ENCODE results near the gene RPTOR. TPM values are rescaled to one million over a fixed set of nuclear protein-coding genes. Genes with fewer than 3 reads are reported as not detected.
"Not testable (repeated sequence)": the region's sequence is repeated elsewhere in the genome, so short reads cannot be mapped to it uniquely, and the experiment has no call there.

Gene RPTOR
- total RNA-seq, 1 experiment from 2014 or later: 9.1 TPM

DNA sequence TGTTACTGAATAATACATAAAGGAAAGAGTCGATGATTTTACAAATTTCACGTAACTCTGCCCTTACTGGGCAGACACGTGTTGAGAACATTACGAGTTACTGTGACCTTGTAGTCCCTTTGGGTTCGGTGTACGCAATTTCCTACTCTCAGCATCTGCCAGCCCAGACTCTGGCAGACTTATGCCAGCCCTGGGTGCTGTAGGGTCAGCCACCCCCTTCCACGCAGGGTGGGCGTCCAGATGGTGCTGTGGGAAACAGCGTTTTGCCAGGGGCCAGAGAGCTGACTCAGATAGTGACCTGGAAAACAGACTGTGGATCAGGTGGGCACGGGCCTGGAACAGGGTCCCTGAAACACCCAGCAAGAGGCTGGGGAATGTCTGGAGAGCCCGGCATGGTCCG lies 148.9 kb downstream of the RPTOR start:
- DNase-seq (ENCODE audit: low read depth): no peak

DNA sequence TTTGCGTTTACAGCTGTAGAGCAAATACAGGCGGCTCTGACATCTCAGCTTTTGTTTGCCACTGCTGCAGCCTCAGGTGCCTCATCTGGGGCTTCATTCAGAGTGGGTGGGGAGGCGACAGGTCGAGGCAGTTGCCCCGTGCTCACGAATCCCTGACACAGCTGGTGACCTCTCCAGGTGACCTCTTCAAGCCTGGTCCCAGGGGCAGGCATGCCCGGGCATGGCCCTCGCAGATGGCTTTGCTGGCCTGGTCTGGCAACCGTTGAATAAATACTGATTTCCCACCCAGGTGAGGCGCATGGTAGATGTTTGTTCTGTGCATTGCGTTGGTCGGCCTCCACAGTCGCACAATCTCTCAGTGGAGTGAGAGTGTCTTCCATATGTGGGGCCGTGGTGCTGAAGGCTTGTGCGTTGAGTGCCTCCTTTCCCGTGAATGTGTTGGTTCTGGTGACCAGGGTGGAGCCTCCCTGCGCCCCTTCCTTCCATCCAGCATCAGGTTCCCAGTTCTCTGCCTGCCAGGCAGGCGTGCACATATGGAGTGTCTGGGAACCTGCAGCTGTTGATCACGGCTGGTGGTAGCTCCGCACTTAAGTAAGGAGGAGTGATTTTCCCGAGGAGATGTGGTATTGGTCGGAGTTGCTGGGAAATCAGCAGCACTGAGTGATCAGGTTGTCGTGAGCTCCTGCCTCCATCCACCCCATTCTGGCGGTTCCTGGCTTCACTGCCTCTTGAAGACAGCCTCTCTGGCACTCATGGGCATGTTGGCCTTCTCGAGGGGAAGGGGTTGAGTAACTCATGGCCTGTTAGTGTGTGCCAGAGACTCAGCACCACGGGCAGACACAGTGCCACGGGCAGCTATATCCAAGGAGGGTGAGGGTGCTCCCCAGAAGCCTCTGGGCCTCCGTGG lies 149.7 kb downstream of the RPTOR start:
- no peak for DNase-seq (ENCODE audit: low read depth)

DNA sequence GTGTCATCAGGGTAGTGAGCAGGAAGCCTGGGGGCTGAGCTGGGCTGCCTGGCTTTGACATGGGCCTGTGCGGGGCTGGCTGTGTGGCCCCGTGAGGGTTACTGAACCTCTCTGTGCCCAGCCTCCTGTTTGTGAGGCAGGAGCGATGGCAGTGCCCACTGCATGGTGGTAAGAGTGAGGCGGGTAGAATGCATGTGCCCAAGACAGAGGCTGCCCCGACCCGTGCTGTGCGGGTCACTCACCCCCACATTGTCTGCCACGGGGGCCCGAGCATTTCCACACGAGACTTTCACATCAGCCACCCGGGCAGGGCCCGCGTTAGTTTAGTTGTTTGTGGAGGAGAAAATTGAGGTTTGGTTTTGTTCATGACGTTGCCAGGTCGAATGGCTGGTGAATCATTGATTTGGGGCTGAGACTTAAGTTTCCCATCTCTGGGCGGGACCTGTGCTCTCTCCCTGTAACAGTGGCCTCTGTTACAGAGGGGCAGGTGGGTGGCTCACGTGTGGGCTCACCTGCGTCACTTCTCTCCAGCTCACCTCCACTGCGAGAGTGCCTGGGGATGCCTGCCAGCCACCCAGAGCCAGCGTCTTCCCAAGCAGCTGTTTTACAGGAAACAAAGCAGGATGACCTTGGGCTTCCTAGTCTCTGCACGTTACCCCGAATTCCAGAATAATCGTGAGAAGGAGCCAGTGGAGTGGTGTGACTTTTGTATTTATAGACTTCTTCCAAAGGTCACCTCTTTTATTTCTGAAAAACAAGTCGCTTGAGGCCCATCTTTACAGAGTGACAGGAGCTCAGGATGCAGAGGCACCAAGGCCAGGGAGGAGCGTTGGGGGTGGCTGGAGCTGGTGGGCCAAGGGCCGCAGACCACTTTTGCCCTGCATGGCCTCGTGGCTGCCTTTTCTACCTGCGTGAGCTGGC lies 150.6 kb downstream of the RPTOR start:
- DNase-seq (ENCODE audit: low read depth): no peak

DNA sequence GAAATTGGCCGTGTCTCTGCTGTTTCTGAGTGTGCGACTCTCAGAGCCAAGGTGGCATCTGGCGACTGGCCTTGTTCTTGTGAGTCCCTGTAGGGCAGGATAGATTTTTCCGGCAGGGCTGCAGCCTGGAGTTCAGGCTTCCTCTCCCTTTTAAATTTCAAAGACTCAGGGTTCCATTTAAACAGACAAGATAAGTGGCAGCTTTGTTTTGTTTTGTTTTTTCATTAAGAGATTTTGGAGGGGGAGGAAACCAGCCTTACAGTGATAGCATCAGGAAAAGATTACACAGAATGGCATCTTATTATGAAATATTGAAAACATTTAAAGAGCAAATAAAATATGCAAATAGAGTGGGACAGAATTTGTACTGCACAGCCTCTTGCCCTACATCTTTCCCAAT lies 151.3 kb downstream of the RPTOR start:
- no peak for DNase-seq (ENCODE audit: low read depth)

DNA sequence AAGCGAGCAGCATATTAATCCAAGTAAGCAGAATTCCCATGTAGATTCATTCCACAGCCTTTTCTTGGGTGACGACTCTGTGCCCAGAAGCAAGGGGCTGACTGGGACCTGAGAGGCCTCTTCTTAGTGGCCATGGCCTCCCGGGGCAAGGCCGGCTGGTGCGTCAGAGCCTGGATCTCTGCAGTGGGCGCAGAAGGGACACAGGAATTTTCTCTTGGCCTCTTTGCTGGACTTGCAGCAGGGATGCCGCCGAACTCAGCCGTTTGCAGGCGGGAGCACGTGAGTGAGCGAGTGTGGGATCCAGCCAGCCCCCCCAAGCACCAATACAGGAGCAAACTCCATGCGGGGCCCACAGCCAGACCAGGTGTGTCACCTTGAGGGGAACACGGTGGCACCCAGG lies 151.8 kb downstream of the RPTOR start:
- DNase-seq (ENCODE audit: low read depth): no peak

DNA sequence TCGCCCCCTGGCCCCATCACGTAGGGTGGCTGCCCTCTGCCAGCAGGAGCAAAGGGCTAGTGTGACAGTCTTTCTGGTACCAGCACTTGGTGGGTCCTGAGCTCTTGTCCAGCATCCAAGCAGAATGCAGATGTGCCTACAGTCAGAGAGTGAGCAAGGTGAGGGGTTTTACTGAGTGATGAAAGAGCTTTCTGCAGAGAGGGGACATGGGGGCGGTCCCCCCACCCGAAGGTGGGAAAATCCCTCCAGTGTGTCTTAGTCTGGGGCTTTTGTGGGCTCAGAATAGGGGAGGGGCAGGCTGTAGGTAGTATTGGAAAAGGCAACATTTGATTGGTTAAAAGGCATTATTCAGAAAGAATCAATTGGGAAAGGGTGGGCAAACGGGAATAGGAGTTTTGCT lies 152.3 kb downstream of the RPTOR start:
- no peak for DNase-seq (ENCODE audit: low read depth)

DNA sequence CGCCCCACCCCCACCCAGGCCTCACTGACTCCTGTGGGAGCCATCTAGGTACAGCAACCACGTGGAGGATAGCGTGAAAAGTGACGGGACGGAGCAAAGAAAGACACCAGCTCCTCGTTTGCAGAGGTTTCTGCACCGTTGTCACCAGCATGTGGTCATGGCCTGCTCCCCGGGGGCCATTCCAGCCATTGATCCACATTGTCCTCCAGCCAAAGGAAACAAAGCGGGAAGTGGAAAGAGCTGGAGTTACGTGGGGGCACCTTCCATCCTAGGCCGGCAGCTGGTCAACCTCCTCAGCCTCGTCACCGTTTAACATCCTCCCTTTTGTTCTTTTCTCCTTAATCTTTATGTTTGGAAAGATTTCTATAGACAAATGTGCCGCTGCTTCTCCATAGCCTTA lies 153.7 kb downstream of the RPTOR start:
- no peak for DNase-seq (ENCODE audit: low read depth)

DNA sequence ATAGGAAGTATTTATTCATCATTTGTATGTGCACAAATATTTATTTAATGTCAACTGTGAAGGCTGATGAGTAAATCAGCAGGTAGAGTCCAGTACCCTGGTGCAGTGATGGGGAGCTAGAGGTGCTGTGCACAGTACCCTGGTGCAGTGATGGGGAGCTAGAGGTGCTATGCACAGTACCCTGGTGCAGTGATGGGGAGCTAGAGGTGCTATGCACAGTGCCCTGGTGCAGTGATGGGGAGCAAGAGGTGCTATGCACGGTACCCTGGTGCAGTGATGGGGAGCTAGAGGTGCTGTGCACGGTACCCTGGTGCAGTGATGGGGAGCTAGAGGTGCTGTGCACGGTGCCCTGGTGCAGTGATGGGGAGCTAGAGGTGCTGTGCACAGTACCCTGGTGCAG lies 154.6 kb downstream of the RPTOR start:
- not testable (repeated sequence) for DNase-seq (ENCODE audit: low read depth)

DNA sequence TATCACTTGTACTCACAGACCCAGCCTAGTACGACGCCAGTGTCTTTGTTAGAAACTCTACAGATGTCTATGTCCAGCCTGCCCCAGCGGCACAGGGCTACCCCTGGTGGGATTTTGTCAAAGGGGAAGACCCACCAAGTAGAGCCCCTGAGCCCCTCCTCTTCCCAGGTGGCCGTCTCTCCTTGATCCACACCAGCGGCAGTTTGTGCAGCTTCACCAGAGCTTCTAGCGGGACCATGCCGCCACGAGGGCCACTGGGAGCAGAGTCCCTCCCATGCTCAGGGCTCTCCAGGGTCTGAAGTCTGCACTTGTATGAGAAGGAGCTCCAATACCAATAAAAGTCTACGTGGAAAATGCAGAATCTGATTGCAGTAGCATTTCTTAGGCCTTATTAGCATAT lies 157.1 kb downstream of the RPTOR start:
- no peak for DNase-seq (ENCODE audit: low read depth)

DNA sequence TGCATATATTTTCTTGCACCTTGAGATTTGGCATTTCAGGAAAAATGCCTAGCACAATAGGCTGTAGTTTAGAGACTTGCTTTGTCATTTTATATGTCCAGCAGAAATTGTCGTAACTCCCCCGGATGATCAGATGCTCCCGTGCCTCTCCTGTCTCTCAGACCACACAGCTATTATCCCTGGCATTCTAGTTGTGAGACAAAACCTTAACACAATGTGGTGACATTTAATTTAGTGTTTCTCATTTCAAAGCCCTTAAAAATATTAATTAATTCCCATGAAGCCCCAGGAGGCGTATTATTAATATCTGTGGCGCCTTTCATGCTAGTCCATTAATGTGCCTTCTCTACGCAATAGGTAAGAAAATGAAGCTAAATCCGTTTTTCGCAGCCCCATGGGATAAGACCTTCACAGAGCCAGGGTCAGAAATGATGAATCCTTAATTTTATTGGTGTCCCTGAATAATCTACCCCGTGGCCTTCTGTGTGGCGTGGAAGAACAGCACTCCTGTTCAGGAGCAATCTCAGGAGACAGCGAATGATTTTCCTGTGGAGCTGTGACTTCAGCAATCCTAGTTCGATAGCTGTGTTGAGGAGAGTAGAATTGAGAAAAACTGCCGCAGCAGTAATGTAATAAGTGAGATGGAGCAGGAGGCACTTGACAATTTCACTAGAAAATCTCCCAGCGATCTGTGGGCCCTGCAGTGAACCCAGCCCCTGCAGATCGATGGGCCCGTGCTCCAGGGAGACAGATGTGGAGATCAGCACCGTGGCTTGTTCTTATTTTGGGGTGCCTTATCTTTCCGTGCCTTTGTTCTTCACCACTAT lies 157.9 kb downstream of the RPTOR start:
- DNase-seq (ENCODE audit: low read depth): no peak

DNA sequence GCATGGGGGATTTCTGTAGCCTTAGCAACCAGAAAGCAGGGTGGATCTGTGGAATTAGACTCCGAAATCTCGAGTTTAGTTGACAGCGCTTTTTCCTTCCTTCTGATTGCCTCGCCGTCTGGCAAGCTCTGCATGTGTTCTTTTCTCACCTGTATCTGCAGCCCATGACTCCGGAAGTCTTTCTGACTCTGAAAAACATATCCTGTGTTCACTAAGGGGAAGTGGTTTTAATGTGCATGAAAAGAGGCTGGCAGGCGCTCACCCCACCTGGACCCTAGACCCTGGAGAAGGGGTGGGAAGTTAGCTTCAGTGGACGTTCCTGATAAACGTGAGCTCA lies 158.5 kb downstream of the RPTOR start:
- no peak for DNase-seq (ENCODE audit: low read depth)

DNA sequence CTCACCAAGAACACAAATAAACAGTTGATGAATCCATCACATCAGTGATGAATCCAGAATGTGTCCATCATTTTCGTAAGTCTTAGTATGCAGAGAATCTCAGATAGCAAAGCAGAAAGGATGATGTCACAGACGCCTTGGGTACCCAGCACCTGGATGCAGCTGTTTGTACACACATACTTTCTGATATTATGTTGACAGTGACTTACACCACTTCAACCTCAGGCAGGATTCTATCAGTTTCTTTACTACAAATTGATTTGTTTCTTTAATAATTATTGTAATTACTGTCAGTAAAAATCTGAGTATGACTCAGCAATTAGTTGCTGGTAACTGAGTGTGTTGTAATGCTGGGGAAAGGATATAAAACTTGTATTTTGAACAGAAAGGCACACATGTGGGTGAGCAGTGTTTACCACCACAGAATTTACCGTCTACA lies 159.8 kb downstream of the RPTOR start:
- DNase-seq (ENCODE audit: low read depth): no peak

DNA sequence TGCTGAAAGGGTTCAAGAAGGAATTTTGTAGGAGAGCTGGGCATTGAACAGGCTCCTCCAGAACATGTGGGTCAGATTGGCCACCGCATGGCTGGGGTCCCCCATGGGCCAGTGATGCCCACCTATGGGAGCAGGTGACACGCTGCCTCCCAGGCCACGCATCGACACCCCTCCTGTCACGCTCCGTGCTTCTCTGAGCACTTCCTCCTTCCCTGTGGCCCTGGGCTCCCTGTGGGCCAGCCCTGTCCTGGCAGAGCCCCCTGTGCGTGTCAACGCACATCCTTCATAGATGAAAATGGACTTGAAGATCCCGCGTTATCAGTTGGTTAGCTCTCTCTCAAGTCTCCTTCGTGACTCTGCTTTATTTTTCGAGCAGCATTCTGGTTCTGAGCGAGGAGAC lies 160.3 kb downstream of the RPTOR start:
- no peak for DNase-seq (ENCODE audit: low read depth)

DNA sequence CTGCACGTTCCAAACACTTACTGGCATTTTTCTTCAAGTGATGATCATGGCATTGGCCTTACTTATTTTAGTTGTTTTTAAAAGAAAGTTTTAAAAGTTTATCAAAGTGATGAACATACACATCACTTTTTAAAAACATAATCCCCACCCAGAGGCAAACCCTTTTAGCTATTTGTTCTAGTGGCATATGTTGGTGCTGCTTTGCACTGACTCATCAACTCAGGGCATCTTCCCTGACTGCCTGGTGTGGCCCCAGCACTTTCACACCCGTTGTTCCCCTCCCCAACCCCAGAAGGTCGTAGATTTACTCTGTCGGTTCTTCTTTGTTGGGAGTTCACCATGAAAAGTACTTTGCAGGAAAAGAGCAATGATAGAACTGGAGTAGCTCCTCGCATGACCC lies 161.3 kb downstream of the RPTOR start:
- no peak for DNase-seq (ENCODE audit: low read depth)

DNA sequence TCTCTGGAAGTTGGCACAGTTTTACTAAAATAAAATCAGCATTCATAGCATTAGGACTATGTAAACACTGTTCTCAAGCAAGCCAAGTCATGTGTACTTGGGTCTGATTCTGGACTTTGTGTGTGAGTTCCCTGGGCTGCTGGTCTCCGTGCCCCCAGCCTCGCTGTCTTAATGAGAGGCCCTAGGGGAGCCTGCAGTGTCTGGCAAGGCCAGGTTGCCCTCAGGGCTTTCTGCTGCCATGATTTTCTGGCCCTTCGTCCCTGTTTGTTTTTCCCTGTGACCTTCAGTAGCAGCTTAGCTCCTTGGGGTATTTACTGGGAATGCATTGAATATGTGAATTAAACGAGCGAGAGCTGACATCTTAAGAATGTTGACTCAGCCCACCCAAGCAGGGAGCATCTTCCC lies 161.8 kb downstream of the RPTOR start:
- DNase-seq (ENCODE audit: low read depth): no peak

DNA sequence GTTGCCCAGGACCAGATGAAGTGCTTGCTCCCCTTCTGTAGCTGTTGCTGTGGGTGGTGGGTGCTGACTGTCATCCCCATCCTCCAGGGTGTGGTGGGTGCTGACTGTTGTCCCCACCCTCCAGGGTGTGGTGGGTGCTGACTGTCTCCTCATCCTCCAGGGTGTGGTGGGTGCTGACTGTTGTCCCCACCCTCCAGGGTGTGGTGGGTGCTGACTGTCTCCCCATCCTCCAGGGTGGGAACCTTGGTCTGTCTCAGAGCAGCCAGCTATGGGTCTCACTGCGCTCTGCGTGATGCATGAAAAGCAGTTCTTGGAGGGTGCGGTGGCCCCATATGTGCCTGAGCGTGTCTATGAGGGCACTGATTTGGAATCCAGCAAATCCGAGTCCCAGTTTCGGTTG lies 163.8 kb downstream of the RPTOR start:
- no peak for DNase-seq (ENCODE audit: low read depth)

DNA sequence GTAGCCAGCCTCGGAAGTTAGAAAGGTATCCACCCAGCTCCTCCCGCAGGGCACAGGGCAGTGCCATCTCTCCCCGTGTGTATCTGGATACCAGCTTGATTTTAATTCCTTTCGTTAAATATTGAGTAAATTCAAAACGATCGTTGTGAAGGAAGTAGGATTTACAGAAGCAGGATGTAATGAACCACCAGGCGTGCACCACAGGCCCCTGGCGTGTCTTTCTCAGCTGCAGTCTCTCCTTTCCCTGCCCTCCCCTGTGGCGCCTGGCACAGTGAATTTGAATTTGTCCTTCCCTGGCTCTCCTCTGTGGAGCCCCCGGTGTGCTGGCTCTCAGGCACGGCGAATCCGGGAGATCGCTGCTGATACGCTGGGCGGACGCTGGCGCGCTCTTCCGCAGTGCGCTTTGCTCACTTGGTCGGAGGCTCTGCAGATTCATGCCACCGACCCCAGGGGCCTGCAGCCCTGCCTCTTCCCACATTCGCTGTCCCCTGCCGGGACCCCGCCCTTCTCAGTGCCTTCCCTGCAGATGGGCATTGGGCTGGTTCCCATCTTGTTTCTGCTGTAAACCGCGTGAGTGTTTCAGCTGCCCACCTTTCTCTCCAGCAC lies 164.6 kb downstream of the RPTOR start:
- no peak for DNase-seq (ENCODE audit: low read depth)

DNA sequence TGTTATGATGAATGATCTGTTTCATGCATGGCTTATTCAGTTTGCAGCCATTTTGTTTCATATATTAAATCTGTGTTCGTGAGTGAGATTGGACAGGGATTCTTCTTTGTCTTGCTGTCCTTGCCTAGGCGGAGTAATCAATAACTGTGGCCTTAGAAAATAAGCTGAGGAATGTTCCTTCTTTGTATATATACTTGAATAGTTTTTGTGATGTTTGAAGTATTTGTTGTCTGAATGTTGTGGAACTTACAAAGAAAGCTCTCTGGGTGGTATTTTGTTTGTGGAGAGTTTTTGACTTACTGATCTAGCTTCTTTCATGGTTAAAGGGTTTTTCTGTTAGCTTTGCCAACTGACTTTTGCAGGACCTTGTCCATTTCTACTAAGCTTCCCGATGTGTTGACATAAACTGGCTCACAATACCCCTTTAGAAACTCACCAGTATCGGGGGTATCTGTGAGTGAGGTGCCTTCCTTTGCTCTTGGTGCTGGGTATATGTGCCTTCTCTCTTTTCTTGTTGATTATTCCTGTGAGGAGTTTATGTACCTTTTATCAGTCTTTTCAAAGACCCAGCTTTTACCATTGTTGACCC lies 166.2 kb downstream of the RPTOR start:
- DNase-seq (ENCODE audit: low read depth): no peak

DNA sequence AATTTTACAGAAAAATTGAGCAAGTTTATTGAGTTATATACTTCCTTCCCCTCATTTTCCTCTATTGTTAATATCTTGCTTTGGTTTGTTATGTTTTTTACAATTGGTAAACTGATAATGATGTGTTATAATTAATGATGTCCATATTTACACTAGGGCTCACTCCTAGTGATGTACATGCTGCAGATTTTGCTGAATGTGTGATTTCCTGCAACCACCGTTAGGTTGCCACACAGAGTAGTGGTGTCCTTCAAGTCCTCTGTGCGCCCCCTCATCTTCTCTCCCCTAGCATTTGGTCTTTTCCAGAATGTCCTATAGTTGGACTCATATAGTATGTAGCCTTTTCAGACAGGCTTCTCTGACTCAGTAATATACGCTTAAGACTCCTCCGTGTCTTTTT lies 167.5 kb downstream of the RPTOR start:
- no peak for DNase-seq (ENCODE audit: low read depth)

DNA sequence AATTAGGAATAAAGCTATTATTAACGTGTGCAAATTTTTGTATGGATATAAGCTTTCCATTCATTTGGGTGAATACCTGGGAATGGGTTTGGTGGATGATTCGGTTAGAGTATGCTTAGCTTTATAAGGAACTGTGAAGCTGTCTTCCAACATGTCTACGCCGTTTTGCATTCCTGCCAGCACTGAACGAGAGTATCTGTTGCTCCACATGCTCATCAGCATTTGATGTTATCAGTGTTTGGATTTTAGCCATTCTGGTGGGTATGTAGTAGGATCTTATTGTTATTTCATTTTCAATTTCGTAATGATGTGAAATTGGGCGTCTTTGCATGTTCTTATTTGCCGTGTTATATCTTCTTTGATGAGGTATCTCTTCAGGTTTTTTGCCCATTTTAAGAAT lies 168.0 kb downstream of the RPTOR start:
- no peak for DNase-seq (ENCODE audit: low read depth)

Measured in Daoy (cell line).